ENCODE results near the gene ERBIN. TPM values are rescaled to one million over a fixed set of nuclear protein-coding genes. Genes with fewer than 3 reads are reported as not detected.

The ERBIN gene
- total and polyA plus RNA-seq, 10 of the 15 experiments (the other 5 are each of a cell fraction or from before 2014, with no cell fraction given): 9.5 to 91.1 (median 49.4) TPM

DNA sequence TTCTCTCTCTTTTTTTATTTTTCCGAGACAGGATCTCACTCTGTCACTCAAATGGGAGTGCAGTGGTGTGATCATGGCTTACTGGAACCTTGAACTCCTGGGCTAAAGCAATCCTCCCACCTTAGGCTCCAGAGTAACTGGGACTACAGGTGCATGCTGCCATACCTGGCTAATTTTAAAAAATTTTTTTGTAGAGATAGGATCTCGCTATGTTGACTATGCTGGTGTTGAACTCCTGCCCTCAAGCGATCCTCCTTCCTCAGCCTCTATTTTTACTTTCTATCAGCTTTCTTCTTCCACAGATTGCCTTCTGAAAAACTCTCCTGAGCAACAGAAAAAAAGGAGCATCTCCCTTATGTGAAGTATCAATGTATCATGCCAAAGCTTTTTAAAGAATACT, 14.1 kb upstream of the ERBIN start:
- Histone ChIP-seq H3K9me3 (replicated peaks; ENCODE audit: control insufficient read depth, insufficient read depth, low read length) (no peaks in the 10 kb centered on the region), H3K4me1 (ENCODE audit: control insufficient read depth, insufficient read depth, low read length) (no peaks in the 10 kb centered on the region), H3K79me2 (ENCODE audit: control insufficient read depth, insufficient read depth, low read length) (no peaks in the 10 kb centered on the region), H2AFZ (ENCODE audit: control insufficient read depth, low read depth, low read length) (no peak overlapping the region), H3K27ac (ENCODE audit: control insufficient read depth, insufficient read depth) (no peak overlapping the region), H3K9ac (ENCODE audit: control insufficient read depth, insufficient read depth, low read length) (no peak overlapping the region), H3K36me3 (ENCODE audit: control insufficient read depth in 2 of 2, insufficient read depth in 2 of 2, low read length in 1 of 2) (no peaks in the 10 kb centered on the region), H3K4me3 (no peak overlapping the region), H3K4me2 (ENCODE audit: control insufficient read depth, insufficient read depth) (no peak overlapping the region), H4K20me1 (ENCODE audit: control insufficient read depth, insufficient read depth) (no peaks in the 10 kb centered on the region), H3K27me3 (replicated peaks in 1 of 2; ENCODE audit: control insufficient read depth in 2 of 2, insufficient read depth in 2 of 2, low read length in 1 of 2) (no peaks in the 10 kb centered on the region)
- ATAC-seq (no peak), FAIRE-seq (no peak), DNase-seq (ENCODE audit: low read depth, low spot score) (no peak)
- ChIA-PET POLR2A (interaction anchor here (0.6 kb wide), 1 partner anchor 188 kb away, joined by 4 read pairs; no protein-coding TSS in a partner anchor), RAD21 (ENCODE audit: unreplicated experiment) (no interaction called here), CTCF (no interaction called here), SMC1A (ENCODE audit: uncharacterized antibody, unreplicated experiment) (no interaction called here)
- in situ Hi-C loops (cut with MboI) (no loop called here), intact Hi-C loops (cut with micrococcal nuclease; ENCODE audit: unreplicated experiment) (no loop called here)
- TF ChIP-seq, protein P1, sequence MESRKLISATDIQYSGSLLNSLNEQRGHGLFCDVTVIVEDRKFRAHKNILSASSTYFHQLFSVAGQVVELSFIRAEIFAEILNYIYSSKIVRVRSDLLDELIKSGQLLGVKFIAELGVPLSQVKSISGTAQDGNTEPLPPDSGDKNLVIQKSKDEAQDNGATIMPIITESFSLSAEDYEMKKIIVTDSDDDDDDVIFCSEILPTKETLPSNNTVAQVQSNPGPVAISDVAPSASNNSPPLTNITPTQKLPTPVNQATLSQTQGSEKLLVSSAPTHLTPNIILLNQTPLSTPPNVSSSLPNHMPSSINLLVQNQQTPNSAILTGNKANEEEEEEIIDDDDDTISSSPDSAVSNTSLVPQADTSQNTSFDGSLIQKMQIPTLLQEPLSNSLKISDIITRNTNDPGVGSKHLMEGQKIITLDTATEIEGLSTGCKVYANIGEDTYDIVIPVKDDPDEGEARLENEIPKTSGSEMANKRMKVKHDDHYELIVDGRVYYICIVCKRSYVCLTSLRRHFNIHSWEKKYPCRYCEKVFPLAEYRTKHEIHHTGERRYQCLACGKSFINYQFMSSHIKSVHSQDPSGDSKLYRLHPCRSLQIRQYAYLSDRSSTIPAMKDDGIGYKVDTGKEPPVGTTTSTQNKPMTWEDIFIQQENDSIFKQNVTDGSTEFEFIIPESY (IDR thresholded peaks at IDR 0.05): no peak
- TF ChIP-seq, protein P2, sequence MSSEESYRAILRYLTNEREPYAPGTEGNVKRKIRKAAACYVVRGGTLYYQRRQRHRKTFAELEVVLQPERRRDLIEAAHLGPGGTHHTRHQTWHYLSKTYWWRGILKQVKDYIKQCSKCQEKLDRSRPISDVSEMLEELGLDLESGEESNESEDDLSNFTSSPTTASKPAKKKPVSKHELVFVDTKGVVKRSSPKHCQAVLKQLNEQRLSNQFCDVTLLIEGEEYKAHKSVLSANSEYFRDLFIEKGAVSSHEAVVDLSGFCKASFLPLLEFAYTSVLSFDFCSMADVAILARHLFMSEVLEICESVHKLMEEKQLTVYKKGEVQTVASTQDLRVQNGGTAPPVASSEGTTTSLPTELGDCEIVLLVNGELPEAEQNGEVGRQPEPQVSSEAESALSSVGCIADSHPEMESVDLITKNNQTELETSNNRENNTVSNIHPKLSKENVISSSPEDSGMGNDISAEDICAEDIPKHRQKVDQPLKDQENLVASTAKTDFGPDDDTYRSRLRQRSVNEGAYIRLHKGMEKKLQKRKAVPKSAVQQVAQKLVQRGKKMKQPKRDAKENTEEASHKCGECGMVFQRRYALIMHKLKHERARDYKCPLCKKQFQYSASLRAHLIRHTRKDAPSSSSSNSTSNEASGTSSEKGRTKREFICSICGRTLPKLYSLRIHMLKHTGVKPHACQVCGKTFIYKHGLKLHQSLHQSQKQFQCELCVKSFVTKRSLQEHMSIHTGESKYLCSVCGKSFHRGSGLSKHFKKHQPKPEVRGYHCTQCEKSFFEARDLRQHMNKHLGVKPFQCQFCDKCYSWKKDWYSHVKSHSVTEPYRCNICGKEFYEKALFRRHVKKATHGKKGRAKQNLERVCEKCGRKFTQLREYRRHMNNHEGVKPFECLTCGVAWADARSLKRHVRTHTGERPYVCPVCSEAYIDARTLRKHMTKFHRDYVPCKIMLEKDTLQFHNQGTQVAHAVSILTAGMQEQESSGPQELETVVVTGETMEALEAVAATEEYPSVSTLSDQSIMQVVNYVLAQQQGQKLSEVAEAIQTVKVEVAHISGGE (CRISPR knock-in tag; IDR thresholded peaks at IDR 0.05): no peak
- no peak for TF ChIP-seq MEF2A (IDR thresholded peaks at IDR 0.05; ENCODE audit: insufficient read depth, low read depth, low read length)
- no peak for TF ChIP-seq CHD2 (IDR thresholded peaks at IDR 0.05; ENCODE audit: borderline replicate concordance, low read depth, low read length)
- no peak for TF ChIP-seq RUNX3 (IDR thresholded peaks at IDR 0.05; ENCODE audit: low read length)
- TF ChIP-seq SRF (IDR thresholded peaks at IDR 0.05; ENCODE audit: low read depth in 2 of 2, low read length in 2 of 2): no peak
- 63% methylated on average over 3 of the region's 3 CpGs for WGBS (ENCODE audit: insufficient coverage, insufficient replicate concordance, low lambda C conversion rate, missing lambda C conversion rate)
- no TSS peak for BruUV-seq (replicated peaks)

Measured in GM12878 (cell line).